Mucosa of rectum (tissue), 2 donors: Measurements from ENCODE around the gene DENND5A.
"Not testable (repeated sequence)": the region's sequence is repeated elsewhere in the genome, so short reads cannot be mapped to it uniquely, and the experiment has no call there.

Source experiments
- H3K27ac ChIP-seq, 2 donors: one replicate each; pipeline ENCODE4 v1.7.0; 2013; ENCODE audit warnings: inconsistent platforms in 2 of 2, low read depth in 2 of 2, low read length in 2 of 2
- H3K27me3 ChIP-seq, 2 donors: one replicate each; pipeline ENCODE4 v1.7.0; 2013; ENCODE audit warnings: low read length in 2 of 2; ENCODE audit not compliant: control insufficient read depth in 2 of 2, insufficient read depth in 2 of 2
- H3K36me3 ChIP-seq, 2 donors: one replicate each; pipeline ENCODE4 v1.7.0; 2013; ENCODE audit warnings: low read length in 2 of 2; ENCODE audit not compliant: control insufficient read depth in 2 of 2, insufficient read depth in 2 of 2
- H3K4me1 ChIP-seq, 2 donors: one replicate each; pipeline ENCODE4 v1.7.0; 2013; ENCODE audit warnings: low read length in 2 of 2, mild to moderate bottlenecking in 1 of 2; ENCODE audit not compliant: control insufficient read depth in 2 of 2, insufficient read depth in 2 of 2
- H3K4me3 ChIP-seq, 2 donors: one replicate each; pipeline ENCODE4 v1.7.0; 2013; ENCODE audit warnings: low read length in 2 of 2
- H3K9ac ChIP-seq, 2 donors: one replicate each; pipeline ENCODE4 v1.7.0; 2013; ENCODE audit warnings: low read length in 2 of 2, low read depth in 1 of 2, mild to moderate bottlenecking in 1 of 2
- H3K9me3 ChIP-seq, 2 donors: one replicate each; pipeline ENCODE4 v1.7.0; 2013; ENCODE audit warnings: low read length in 2 of 2; ENCODE audit not compliant: control insufficient read depth in 2 of 2
- donor health status: healthy.
- donor health status: Normal muscosa, but diverticular disease.

Gene DENND5A

GRCh38 chr11:9109858-9110731, 155.1 kb downstream of the DENND5A start:
- Histone ChIP-seq H3K9me3 (no peaks in the 10 kb centered on the region), H3K27me3 (no peaks in the 10 kb centered on the region), H3K4me1 (no peaks in the 10 kb centered on the region), H3K36me3 (no peaks in the 10 kb centered on the region), H3K9ac (no peak overlapping the region), H3K27ac (no peak overlapping the region), H3K4me3 (no peak overlapping the region)

- Histone ChIP-seq H3K9ac (no peak overlapping the region), H3K4me3 (no peak overlapping the region), H3K9me3 (no peaks in the 10 kb centered on the region), H3K27me3 (no peaks in the 10 kb centered on the region), H3K36me3 (no peaks in the 10 kb centered on the region), H3K27ac (no peak overlapping the region), H3K4me1 (no peaks in the 10 kb centered on the region)
Observed at GRCh38 chr11:9104580-9104979, 160.6 kb downstream of the DENND5A start.

- H3K4me3 ChIP-seq, result no peak overlapping the region
- no peaks in the 10 kb centered on the region for H3K4me1 ChIP-seq
- no peaks in the 10 kb centered on the region for H3K36me3 ChIP-seq
- H3K9me3 ChIP-seq, result no peaks in the 10 kb centered on the region
- no peaks in the 10 kb centered on the region for H3K27me3 ChIP-seq
- H3K9ac ChIP-seq, result no peak overlapping the region
- H3K27ac ChIP-seq, result no peak overlapping the region
Observed at GRCh38 chr11:9103542-9104276, 161.4 kb downstream of the DENND5A start.

- H3K9me3 ChIP-seq, result no peaks in the 10 kb centered on the region
- no peaks in the 10 kb centered on the region for H3K36me3 ChIP-seq
- no peak overlapping the region for H3K4me3 ChIP-seq
- no peak overlapping the region for H3K27ac ChIP-seq
- H3K4me1 ChIP-seq, result peaks cover 0 to 4% of the 10 kb centered on the region in 2 donors
- H3K27me3 ChIP-seq, result no peaks in the 10 kb centered on the region
- no peak overlapping the region for H3K9ac ChIP-seq
Observed at GRCh38 chr11:9099617-9100016, 165.5 kb downstream of the DENND5A start.

GRCh38 chr11:9098455-9098854, 166.7 kb downstream of the DENND5A start:
- H3K9ac ChIP-seq, H3K36me3 ChIP-seq, H3K4me3 ChIP-seq, H3K4me1 ChIP-seq, H3K27me3 ChIP-seq, H3K27ac ChIP-seq, H3K9me3 ChIP-seq: not testable (repeated sequence)

GRCh38 chr11:9097186-9097943, 167.8 kb downstream of the DENND5A start:
- H3K36me3 ChIP-seq, H3K27me3 ChIP-seq, H3K9ac ChIP-seq, H3K9me3 ChIP-seq, H3K4me3 ChIP-seq, H3K27ac ChIP-seq, H3K4me1 ChIP-seq: not testable (repeated sequence)

- Histone ChIP-seq H3K36me3 (no peaks in the 10 kb centered on the region), H3K4me3 (no peak overlapping the region), H3K4me1 (peaks cover 3 to 7% of the 10 kb centered on the region in 2 donors), H3K27me3 (no peaks in the 10 kb centered on the region), H3K9me3 (no peaks in the 10 kb centered on the region), H3K9ac (no peak overlapping the region), H3K27ac (no peak overlapping the region)
Observed at GRCh38 chr11:9096427-9096826, 168.7 kb downstream of the DENND5A start.

- Histone ChIP-seq H3K9me3 (no peaks in the 10 kb centered on the region), H3K27ac (no peak overlapping the region), H3K36me3 (no peaks in the 10 kb centered on the region), H3K9ac (no peak overlapping the region), H3K27me3 (no peaks in the 10 kb centered on the region), H3K4me1 (peaks cover 7% of the 10 kb centered on the region in 2 donors), H3K4me3 (no peak overlapping the region)
Observed at GRCh38 chr11:9095421-9095820, 169.7 kb downstream of the DENND5A start.

- Histone ChIP-seq H3K9me3 (no peaks in the 10 kb centered on the region), H3K4me3 (no peak overlapping the region), H3K27ac (no peak overlapping the region), H3K36me3 (no peaks in the 10 kb centered on the region), H3K4me1 (peaks cover 14 to 15% of the 10 kb centered on the region in 2 donors), H3K27me3 (no peaks in the 10 kb centered on the region), H3K9ac (no peak overlapping the region)
Observed at GRCh38 chr11:9094420-9094819, 170.7 kb downstream of the DENND5A start.
